Measurements from ENCODE around the gene CHCHD1. TPM values are rescaled to one million over a fixed set of nuclear protein-coding genes. Genes with fewer than 3 reads are reported as not detected.

The CHCHD1 gene
- polyA plus RNA-seq, 2 donors: 53.5 to 63.5 TPM

GRCh38 chr10:73798087-73798486, 16.2 kb downstream of the CHCHD1 start:
- peaks cover 34 to 75% of the 10 kb centered on the region in 2 donors for H3K36me3 ChIP-seq (ENCODE audit: control insufficient read depth in 2 of 2, insufficient read depth in 2 of 2, low read length in 1 of 2)
- H3K27me3 ChIP-seq (ENCODE audit: control insufficient read depth in 1 of 2, insufficient read depth in 2 of 2, low read length in 2 of 2): no peaks in the 10 kb centered on the region
- no peak overlapping the region for H3K27ac ChIP-seq (ENCODE audit: low read depth in 2 of 2, low read length in 1 of 2)
- H3K4me3 ChIP-seq (ENCODE audit: low read depth in 1 of 2, low read length in 2 of 2): no peak overlapping the region
- H3K4me1 ChIP-seq (ENCODE audit: control insufficient read depth in 2 of 2, insufficient read depth in 2 of 2, low read length in 1 of 2): peaks cover 2 to 3% of the 10 kb centered on the region in 2 donors
- 87 to 91% methylated on average over 6 of the region's 6 CpGs for WGBS, 2 donors
- no peaks in the 10 kb centered on the region for H3K9me3 ChIP-seq (ENCODE audit: control insufficient read depth in 2 of 2, insufficient read depth in 1 of 2, low read depth in 1 of 2, low read length in 1 of 2)

- Histone ChIP-seq H3K9me3 (ENCODE audit: control insufficient read depth in 2 of 2, insufficient read depth in 1 of 2, low read depth in 1 of 2, low read length in 1 of 2) (no peaks in the 10 kb centered on the region), H3K36me3 (ENCODE audit: control insufficient read depth in 2 of 2, insufficient read depth in 2 of 2, low read length in 1 of 2) (peaks cover 37 to 74% of the 10 kb centered on the region in 2 donors), H3K4me3 (ENCODE audit: low read depth in 1 of 2, low read length in 2 of 2) (no peak overlapping the region), H3K27me3 (ENCODE audit: control insufficient read depth in 1 of 2, insufficient read depth in 2 of 2, low read length in 2 of 2) (no peaks in the 10 kb centered on the region), H3K4me1 (ENCODE audit: control insufficient read depth in 2 of 2, insufficient read depth in 2 of 2, low read length in 1 of 2) (peaks cover 2 to 3% of the 10 kb centered on the region in 2 donors), H3K27ac (ENCODE audit: low read depth in 2 of 2, low read length in 1 of 2) (no peak overlapping the region)
- 72 to 81% methylated on average over 8 to 10 of the region's 10 CpGs for WGBS, 2 donors
Observed at GRCh38 chr10:73798927-73799560, 17.2 kb downstream of the CHCHD1 start.

- Histone ChIP-seq H3K4me1 (ENCODE audit: control insufficient read depth in 2 of 2, insufficient read depth in 2 of 2, low read length in 1 of 2) (peaks cover 2 to 3% of the 10 kb centered on the region in 2 donors), H3K27ac (ENCODE audit: low read depth in 2 of 2, low read length in 1 of 2) (no peak overlapping the region), H3K27me3 (ENCODE audit: control insufficient read depth in 1 of 2, insufficient read depth in 2 of 2, low read length in 2 of 2) (no peaks in the 10 kb centered on the region), H3K36me3 (ENCODE audit: control insufficient read depth in 2 of 2, insufficient read depth in 2 of 2, low read length in 1 of 2) (peaks cover 33 to 68% of the 10 kb centered on the region in 2 donors), H3K9me3 (ENCODE audit: control insufficient read depth in 2 of 2, insufficient read depth in 1 of 2, low read depth in 1 of 2, low read length in 1 of 2) (no peaks in the 10 kb centered on the region), H3K4me3 (ENCODE audit: low read depth in 1 of 2, low read length in 2 of 2) (no peak overlapping the region)
- WGBS, 2 donors: 73 to 75% methylated on average over 9 of the region's 9 CpGs
Observed at GRCh38 chr10:73799899-73800559, 18.2 kb downstream of the CHCHD1 start.

- no peak overlapping the region for H3K4me3 ChIP-seq (ENCODE audit: low read depth in 1 of 2, low read length in 2 of 2)
- 80 to 83% methylated on average over 20 of the region's 20 CpGs for WGBS, 2 donors
- peaks cover 2 to 3% of the 10 kb centered on the region in 2 donors for H3K4me1 ChIP-seq (ENCODE audit: control insufficient read depth in 2 of 2, insufficient read depth in 2 of 2, low read length in 1 of 2)
- no peaks in the 10 kb centered on the region for H3K27me3 ChIP-seq (ENCODE audit: control insufficient read depth in 1 of 2, insufficient read depth in 2 of 2, low read length in 2 of 2)
- H3K36me3 ChIP-seq (ENCODE audit: control insufficient read depth in 2 of 2, insufficient read depth in 2 of 2, low read length in 1 of 2): peaks cover 38 to 67% of the 10 kb centered on the region in 2 donors
- no peak overlapping the region for H3K27ac ChIP-seq (ENCODE audit: low read depth in 2 of 2, low read length in 1 of 2)
- no peaks in the 10 kb centered on the region for H3K9me3 ChIP-seq (ENCODE audit: control insufficient read depth in 2 of 2, insufficient read depth in 1 of 2, low read depth in 1 of 2, low read length in 1 of 2)
Observed at GRCh38 chr10:73800560-73801252, 18.9 kb downstream of the CHCHD1 start.

- WGBS, 2 donors: 91 to 93% methylated on average over 13 of the region's 13 CpGs
- H3K36me3 ChIP-seq (ENCODE audit: control insufficient read depth in 2 of 2, insufficient read depth in 2 of 2, low read length in 1 of 2): peaks cover 41 to 70% of the 10 kb centered on the region in 2 donors
Observed at GRCh38 chr10:73801253-73801590, 19.4 kb downstream of the CHCHD1 start.

GRCh38 chr10:73802276-73802991, 20.6 kb downstream of the CHCHD1 start:
- WGBS, 2 donors: 72 to 81% methylated on average over 11 of the region's 11 CpGs
- peaks cover 32 to 72% of the 10 kb centered on the region in 2 donors for H3K36me3 ChIP-seq (ENCODE audit: control insufficient read depth in 2 of 2, insufficient read depth in 2 of 2, low read length in 1 of 2)
- peaks cover 3 to 7% of the 10 kb centered on the region in 2 donors for H3K4me1 ChIP-seq (ENCODE audit: control insufficient read depth in 2 of 2, insufficient read depth in 2 of 2, low read length in 1 of 2)
- no peaks in the 10 kb centered on the region for H3K27me3 ChIP-seq (ENCODE audit: control insufficient read depth in 1 of 2, insufficient read depth in 2 of 2, low read length in 2 of 2)
- H3K4me3 ChIP-seq (ENCODE audit: low read depth in 1 of 2, low read length in 2 of 2): no peak overlapping the region
- H3K9me3 ChIP-seq (ENCODE audit: control insufficient read depth in 2 of 2, insufficient read depth in 1 of 2, low read depth in 1 of 2, low read length in 1 of 2): no peaks in the 10 kb centered on the region
- peak overlapping the region; percentile 74 to 82 for H3K27ac ChIP-seq (ENCODE audit: low read depth in 2 of 2, low read length in 1 of 2)

More at GRCh38 chr10:73801253-73801590, 19.4 kb downstream of the CHCHD1 start:
- Histone ChIP-seq H3K27me3 (ENCODE audit: control insufficient read depth in 1 of 2, insufficient read depth in 2 of 2, low read length in 2 of 2) (no peaks in the 10 kb centered on the region), H3K4me3 (ENCODE audit: low read depth in 1 of 2, low read length in 2 of 2) (no peak overlapping the region), H3K9me3 (ENCODE audit: control insufficient read depth in 2 of 2, insufficient read depth in 1 of 2, low read depth in 1 of 2, low read length in 1 of 2) (no peaks in the 10 kb centered on the region), H3K27ac (ENCODE audit: low read depth in 2 of 2, low read length in 1 of 2) (peak overlapping the region in 1 of 2 donors; percentile 23), H3K4me1 (ENCODE audit: control insufficient read depth in 2 of 2, insufficient read depth in 2 of 2, low read length in 1 of 2) (peaks cover 2 to 3% of the 10 kb centered on the region in 2 donors)

- peaks cover 27 to 72% of the 10 kb centered on the region in 2 donors for H3K36me3 ChIP-seq (ENCODE audit: control insufficient read depth in 2 of 2, insufficient read depth in 2 of 2, low read length in 1 of 2)
- no peaks in the 10 kb centered on the region for H3K27me3 ChIP-seq (ENCODE audit: control insufficient read depth in 1 of 2, insufficient read depth in 2 of 2, low read length in 2 of 2)
- H3K9me3 ChIP-seq (ENCODE audit: control insufficient read depth in 2 of 2, insufficient read depth in 1 of 2, low read depth in 1 of 2, low read length in 1 of 2): no peaks in the 10 kb centered on the region
- H3K27ac ChIP-seq (ENCODE audit: low read depth in 2 of 2, low read length in 1 of 2): peak overlapping the region; percentile 42 to 80
- peaks cover 3 to 10% of the 10 kb centered on the region in 2 donors for H3K4me1 ChIP-seq (ENCODE audit: control insufficient read depth in 2 of 2, insufficient read depth in 2 of 2, low read length in 1 of 2)
- no peak overlapping the region for H3K4me3 ChIP-seq (ENCODE audit: low read depth in 1 of 2, low read length in 2 of 2)
Observed at GRCh38 chr10:73803680-73804286, 21.9 kb downstream of the CHCHD1 start.

- Histone ChIP-seq H3K27ac (ENCODE audit: low read depth in 2 of 2, low read length in 1 of 2) (peak overlapping the region in 1 of 2 donors; percentile 43), H3K36me3 (ENCODE audit: control insufficient read depth in 2 of 2, insufficient read depth in 2 of 2, low read length in 1 of 2) (peaks cover 14 to 53% of the 10 kb centered on the region in 2 donors), H3K4me3 (ENCODE audit: low read depth in 1 of 2, low read length in 2 of 2) (no peak overlapping the region), H3K9me3 (ENCODE audit: control insufficient read depth in 2 of 2, insufficient read depth in 1 of 2, low read depth in 1 of 2, low read length in 1 of 2) (no peaks in the 10 kb centered on the region), H3K4me1 (ENCODE audit: control insufficient read depth in 2 of 2, insufficient read depth in 2 of 2, low read length in 1 of 2) (peaks cover 0 to 9% of the 10 kb centered on the region in 2 donors), H3K27me3 (ENCODE audit: control insufficient read depth in 1 of 2, insufficient read depth in 2 of 2, low read length in 2 of 2) (no peaks in the 10 kb centered on the region)
- WGBS, 2 donors: 90 to 94% methylated on average over 14 of the region's 14 CpGs
Observed at GRCh38 chr10:73806176-73806950, 24.5 kb downstream of the CHCHD1 start.

Data from esophagus (tissue), 2 donors.